H9 (cell line): ENCODE results near the gene CEP112. TPM values are rescaled to one million over a fixed set of nuclear protein-coding genes. Genes with fewer than 3 reads are reported as not detected.

ENCODE experiments used
- DNase-seq: peaks from one replicate; pipeline ENCODE4 v3.0.0-alpha.2; 2017
- H2AFZ ChIP-seq: one replicate; pipeline ENCODE4 v1.6.1; 2013; ENCODE audit warnings: mild to moderate bottlenecking, low read length, control low read depth, moderate library complexity
- H2AK5ac ChIP-seq: 2 replicates; pipeline ENCODE4 v1.6.1; 2013; ENCODE audit warnings: low read length, control low read depth, mixed read lengths; ENCODE audit not compliant: insufficient read length
- H2BK120ac ChIP-seq: one replicate; pipeline ENCODE4 v1.6.1; 2013; ENCODE audit warnings: low read depth, mild to moderate bottlenecking, low read length, control low read depth, inconsistent platforms; ENCODE audit not compliant: poor library complexity, severe bottlenecking
- H2BK12ac ChIP-seq: 2 replicates; pipeline ENCODE4 v1.6.1; 2013; ENCODE audit warnings: low read length, control low read depth, mixed read lengths, low read depth; ENCODE audit not compliant: insufficient read length
- H2BK15ac ChIP-seq: 2 replicates; pipeline ENCODE4 v1.6.1; 2013; ENCODE audit warnings: low read depth, low read length, control low read depth
- H2BK20ac ChIP-seq: one replicate; pipeline ENCODE4 v1.6.1; 2013; ENCODE audit warnings: low read depth, mild to moderate bottlenecking, low read length, control low read depth, inconsistent platforms; ENCODE audit not compliant: poor library complexity, severe bottlenecking
- H2BK5ac ChIP-seq: 2 replicates; pipeline ENCODE4 v1.6.1; 2013; ENCODE audit warnings: low read length, control low read depth, mixed read lengths; ENCODE audit not compliant: insufficient read length
- H3K14ac ChIP-seq: 2 replicates; pipeline ENCODE4 v1.6.1; 2013; ENCODE audit warnings: low read length, control low read depth; ENCODE audit not compliant: insufficient read depth
- H3K18ac ChIP-seq: 2 replicates; pipeline ENCODE4 v1.6.1; 2013; ENCODE audit warnings: low read depth, mild to moderate bottlenecking, mixed read lengths, low read length, control low read depth; ENCODE audit not compliant: insufficient read length
- H3K23ac ChIP-seq: 2 replicates; pipeline ENCODE4 v1.6.1; 2013; ENCODE audit warnings: low read length, control low read depth, mixed read lengths, low read depth; ENCODE audit not compliant: insufficient read length
- H3K23me2 ChIP-seq: 2 replicates; pipeline ENCODE4 v1.6.1; 2013; ENCODE audit warnings: low read depth, mild to moderate bottlenecking, mixed read lengths, low read length, control low read depth; ENCODE audit not compliant: insufficient read length, poor library complexity, severe bottlenecking
- H3K27ac ChIP-seq: 2 replicates; pipeline ENCODE4 v1.5.1; 2013; ENCODE audit warnings: low read length, control low read depth, mixed read lengths, low read depth; ENCODE audit not compliant: insufficient read length
- H3K27me3 ChIP-seq: 2 replicates; pipeline ENCODE4 v1.6.1; 2013; ENCODE audit warnings: low read length, control low read depth, inconsistent platforms; ENCODE audit not compliant: insufficient read depth
- H3K4ac ChIP-seq: 2 replicates; pipeline ENCODE4 v1.6.1; 2013; ENCODE audit warnings: low read depth, mild to moderate bottlenecking, control low read depth, inconsistent platforms, low read length, moderate library complexity
- H3K4me1 ChIP-seq: 2 replicates; pipeline ENCODE4 v1.6.1; 2013; ENCODE audit warnings: low read length, control low read depth, inconsistent platforms; ENCODE audit not compliant: insufficient read depth
- H3K4me2 ChIP-seq: 2 replicates; pipeline ENCODE4 v1.6.1; 2013; ENCODE audit warnings: low read length, control low read depth, mixed read lengths; ENCODE audit not compliant: insufficient read length, insufficient read depth
- H3K56ac ChIP-seq: 2 replicates; pipeline ENCODE4 v1.6.1; 2013; ENCODE audit warnings: low read depth, mild to moderate bottlenecking, mixed read lengths, low read length, control low read depth; ENCODE audit not compliant: insufficient read length
- H3K79me1 ChIP-seq: 2 replicates; pipeline ENCODE4 v1.6.1; 2013; ENCODE audit warnings: low read depth, mild to moderate bottlenecking, moderate library complexity, low read length, control low read depth, inconsistent platforms; ENCODE audit not compliant: insufficient read depth, poor library complexity, severe bottlenecking
- H3K79me2 ChIP-seq: 2 replicates; pipeline ENCODE4 v1.6.1; 2013; ENCODE audit warnings: low read length, control low read depth, inconsistent platforms; ENCODE audit not compliant: insufficient read depth
- H3K9ac ChIP-seq: 2 replicates; pipeline ENCODE4 v1.6.1; 2013; ENCODE audit warnings: low read length, control low read depth, mixed read lengths; ENCODE audit not compliant: insufficient read length; ENCODE audit errors: extremely low read depth
- H3K9me3 ChIP-seq: one replicate; pipeline ENCODE4 v1.6.1; 2013; ENCODE audit warnings: low read depth, low read length, inconsistent platforms; ENCODE audit not compliant: control insufficient read depth
- H3T11ph ChIP-seq: one replicate; pipeline ENCODE4 v1.6.1; 2013; ENCODE audit warnings: mild to moderate bottlenecking, low read length, control low read depth, inconsistent platforms
- H4K20me1 ChIP-seq: one replicate; pipeline ENCODE4 v1.6.1; 2013; ENCODE audit not compliant: control insufficient read depth, insufficient read length, insufficient read depth
- H4K5ac ChIP-seq: 2 replicates; pipeline ENCODE4 v1.6.1; 2013; ENCODE audit warnings: low read depth, mild to moderate bottlenecking, mixed read lengths, low read length, control low read depth; ENCODE audit not compliant: insufficient read length
- H4K8ac ChIP-seq: replicated peaks from 2 replicates; pipeline ENCODE4 v1.6.1; 2013; ENCODE audit warnings: low read length, control low read depth, mixed read lengths, low read depth; ENCODE audit not compliant: insufficient read length
- H4K91ac ChIP-seq: 2 replicates; pipeline ENCODE4 v1.6.1; 2013; ENCODE audit warnings: low read depth, mild to moderate bottlenecking, moderate library complexity, mixed read lengths, low read length, control low read depth; ENCODE audit not compliant: insufficient read length
- H3K27ac Mint-ChIP-seq, 3 experiments: 2 replicates in 2 of 3; 3 replicates in 1 of 3; pipeline ENCODE4 v1.8.0; 2020 to 2021; ENCODE audit warnings: mixed read lengths in 3 of 3, mild to moderate bottlenecking in 1 of 3, moderate library complexity in 1 of 3
- H3K27me3 Mint-ChIP-seq: 2 replicates; pipeline ENCODE4 v1.8.0; 2021; ENCODE audit warnings: low read depth, mild to moderate bottlenecking, moderate library complexity, mixed read lengths
- H3K36me3 Mint-ChIP-seq, 3 experiments: 2 replicates in 2 of 3; 3 replicates in 1 of 3; pipeline ENCODE4 v1.8.0; 2020 to 2021; ENCODE audit warnings: low read depth in 3 of 3, mixed read lengths in 3 of 3; ENCODE audit not compliant: insufficient read depth in 1 of 3
- H3K4me1 Mint-ChIP-seq, 2 experiments: 2 replicates each; pipeline ENCODE4 v1.8.0; 2020; ENCODE audit warnings: mixed read lengths in 2 of 2
- H3K4me3 Mint-ChIP-seq, 2 experiments: 2 replicates in 1 of 2; 3 replicates in 1 of 2; pipeline ENCODE4 v1.8.0; 2020 to 2021; ENCODE audit warnings: mild to moderate bottlenecking in 2 of 2, mixed read lengths in 2 of 2, moderate library complexity in 1 of 2
- H3K9me3 Mint-ChIP-seq, 2 experiments: 2 replicates in 1 of 2; 3 replicates in 1 of 2; pipeline ENCODE4 v1.8.0; 2020; ENCODE audit warnings: mild to moderate bottlenecking in 2 of 2, mixed read lengths in 2 of 2, moderate library complexity in 1 of 2
- WGBS: extraction: QIAGEN DNeasy Blood & Tissue Kit; methylation state at CpG from one replicate; pipeline ENCODE4 v1.1.7; 2013; ENCODE audit warnings: missing lambda C conversion rate, low lambda C conversion rate, mixed read lengths; ENCODE audit not compliant: insufficient read length; ENCODE audit errors: extremely low coverage; 5-methylcytosine and 5-hydroxymethylcytosine counted together
- total RNA-seq: library from RNA; stranded (reverse); gene quantifications from 2 replicates; pipeline ENCODE4 v1.2.1, GENCODE V29; 2021
- TF ChIP-seq, protein P1 (sequence below): fragments of 200-600 bp; sonication (generic); conservative IDR thresholded peaks from 3 replicates; pipeline ENCODE4 v1.8.0; 2021; ENCODE audit warnings: antibody characterized with exemption, mild to moderate bottlenecking

CEP112 gene
- total RNA-seq, 1 experiment from 2014 or later, result 5.4 TPM

- Histone ChIP-seq H3T11ph (no peak overlapping the region), H3K9me3 (no peaks in the 10 kb centered on the region), H3K23ac (no peak overlapping the region), H2BK5ac (no peak overlapping the region), H2AFZ (no peak overlapping the region), H2BK120ac (no peak overlapping the region), H3K56ac (no peak overlapping the region), H3K4me1 (no peaks in the 10 kb centered on the region), H3K79me1 (no peaks in the 10 kb centered on the region), H4K91ac (no peak overlapping the region), H3K4me2 (no peak overlapping the region), H3K23me2 (no peaks in the 10 kb centered on the region), H3K9ac (no peak overlapping the region), H3K27me3 (no peaks in the 10 kb centered on the region), H4K5ac (no peak overlapping the region), H4K8ac (no peak overlapping the region), H2AK5ac (no peak overlapping the region), H3K79me2 (no peaks in the 10 kb centered on the region), H2BK15ac (no peak overlapping the region), H3K18ac (no peak overlapping the region), H2BK20ac (no peak overlapping the region), H4K20me1 (no peaks in the 10 kb centered on the region), H3K14ac (no peak overlapping the region), H3K27ac (no peak overlapping the region), H3K4ac (no peak overlapping the region), H2BK12ac (no peak overlapping the region)
- no peaks in the 10 kb centered on the region for H3K36me3 Mint-ChIP-seq
- TF ChIP-seq, protein P1, sequence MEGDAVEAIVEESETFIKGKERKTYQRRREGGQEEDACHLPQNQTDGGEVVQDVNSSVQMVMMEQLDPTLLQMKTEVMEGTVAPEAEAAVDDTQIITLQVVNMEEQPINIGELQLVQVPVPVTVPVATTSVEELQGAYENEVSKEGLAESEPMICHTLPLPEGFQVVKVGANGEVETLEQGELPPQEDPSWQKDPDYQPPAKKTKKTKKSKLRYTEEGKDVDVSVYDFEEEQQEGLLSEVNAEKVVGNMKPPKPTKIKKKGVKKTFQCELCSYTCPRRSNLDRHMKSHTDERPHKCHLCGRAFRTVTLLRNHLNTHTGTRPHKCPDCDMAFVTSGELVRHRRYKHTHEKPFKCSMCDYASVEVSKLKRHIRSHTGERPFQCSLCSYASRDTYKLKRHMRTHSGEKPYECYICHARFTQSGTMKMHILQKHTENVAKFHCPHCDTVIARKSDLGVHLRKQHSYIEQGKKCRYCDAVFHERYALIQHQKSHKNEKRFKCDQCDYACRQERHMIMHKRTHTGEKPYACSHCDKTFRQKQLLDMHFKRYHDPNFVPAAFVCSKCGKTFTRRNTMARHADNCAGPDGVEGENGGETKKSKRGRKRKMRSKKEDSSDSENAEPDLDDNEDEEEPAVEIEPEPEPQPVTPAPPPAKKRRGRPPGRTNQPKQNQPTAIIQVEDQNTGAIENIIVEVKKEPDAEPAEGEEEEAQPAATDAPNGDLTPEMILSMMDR, result no peak
- no peaks in the 10 kb centered on the region for H3K27me3 Mint-ChIP-seq
- H3K27ac Mint-ChIP-seq, result no peak overlapping the region
- H3K9me3 Mint-ChIP-seq, result no peaks in the 10 kb centered on the region; a peak in 1 of 5 replicates
- no CpG with 5 or more reads among the region's 4 CpGs for WGBS
- DNase-seq, result no peak
- H3K4me3 Mint-ChIP-seq, result no peak overlapping the region
- H3K4me1 Mint-ChIP-seq, result peaks cover 5 to 10% of the 10 kb centered on the region in 2 experiments; a peak in 2 of 4 replicates
These were observed 438.6 kb downstream of the CEP112 start for GRCh38 chr17:65753348-65753747.
